GM23338 (cell line): ENCODE data around the gene CUBN. TPM values are rescaled to one million over a fixed set of nuclear protein-coding genes. Genes with fewer than 3 reads are reported as not detected.

ENCODE experiments used
- ATAC-seq: fragments of 200-7000 bp; cut with Tn5 transposase; 3 replicates; pipeline ENCODE4 v1.9.1; 2020
- DNase-seq: peaks from one replicate; pipeline ENCODE4 v3.0.0-alpha.2; 2015; ENCODE audit warnings: low spot score
- H2AFZ ChIP-seq: fragments of 200-600 bp; sonication (generic); 2 replicates; pipeline ENCODE4 v1.8.0; 2016; ENCODE audit warnings: antibody characterized with exemption, mild to moderate bottlenecking, moderate library complexity
- H3F3A ChIP-seq: fragments of 200-600 bp; sonication (generic); replicated peaks from 2 replicates; pipeline ENCODE4 v1.8.0; 2017; ENCODE audit warnings: antibody characterized with exemption, mixed run types, low read depth
- H3K27ac ChIP-seq: fragments of 200-600 bp; sonication (generic); 2 replicates; pipeline ENCODE4 v1.6.1; 2016; ENCODE audit warnings: low read depth
- H3K27me3 ChIP-seq: fragments of 200-600 bp; sonication (generic); 2 replicates; pipeline ENCODE4 v1.8.0; 2016; ENCODE audit warnings: mild to moderate bottlenecking, mixed run types, moderate library complexity; ENCODE audit not compliant: insufficient read depth
- H3K36me3 ChIP-seq: fragments of 200-600 bp; sonication (generic); 2 replicates; pipeline ENCODE4 v1.8.0; 2016; ENCODE audit warnings: mild to moderate bottlenecking; ENCODE audit not compliant: insufficient read depth
- H3K4me1 ChIP-seq: fragments of 200-600 bp; sonication (generic); 2 replicates; pipeline ENCODE4 v1.8.0; 2016; ENCODE audit warnings: mild to moderate bottlenecking, moderate library complexity; ENCODE audit not compliant: insufficient read depth
- H3K4me2 ChIP-seq: fragments of 200-600 bp; sonication (generic); 2 replicates; pipeline ENCODE4 v1.7.1; 2017; ENCODE audit warnings: mixed run types
- H3K4me3 ChIP-seq: fragments of 200-600 bp; sonication (generic); 2 replicates; pipeline ENCODE4 v1.6.1; 2016; ENCODE audit warnings: mixed run types
- H3K79me2 ChIP-seq: fragments of 200-600 bp; sonication (generic); replicated peaks from 2 replicates; pipeline ENCODE4 v1.8.0; 2017; ENCODE audit warnings: mild to moderate bottlenecking; ENCODE audit not compliant: insufficient read depth
- H3K9me2 ChIP-seq: fragments of 200-600 bp; sonication (generic); 2 replicates; pipeline ENCODE4 v1.8.0; 2017; ENCODE audit not compliant: insufficient read depth
- H4K20me1 ChIP-seq: fragments of 200-600 bp; sonication (generic); replicated peaks from 2 replicates; pipeline ENCODE4 v1.8.0; 2017; ENCODE audit warnings: mild to moderate bottlenecking; ENCODE audit not compliant: insufficient read depth
- H3K27ac Mint-ChIP-seq: 2 replicates; pipeline ENCODE4 v1.8.0; 2020; ENCODE audit warnings: inconsistent platforms, mild to moderate bottlenecking, moderate library complexity, mixed read lengths
- H3K27me3 Mint-ChIP-seq: 3 replicates; pipeline ENCODE4 v1.8.0; 2022; ENCODE audit warnings: low read depth, mild to moderate bottlenecking, moderate library complexity, mixed read lengths, inconsistent platforms; ENCODE audit not compliant: insufficient read depth, poor library complexity
- H3K36me3 Mint-ChIP-seq: 3 replicates; pipeline ENCODE4 v1.8.0; 2021; ENCODE audit warnings: low read depth, mild to moderate bottlenecking, inconsistent platforms, moderate library complexity, mixed read lengths
- H3K4me1 Mint-ChIP-seq: 3 replicates; pipeline ENCODE4 v1.8.0; 2020; ENCODE audit warnings: mild to moderate bottlenecking, inconsistent platforms, mixed read lengths
- H3K4me3 Mint-ChIP-seq: 3 replicates; pipeline ENCODE4 v1.8.0; 2021; ENCODE audit warnings: moderate library complexity, mild to moderate bottlenecking, inconsistent platforms, mixed read lengths
- H3K9me3 Mint-ChIP-seq: 3 replicates; pipeline ENCODE4 v1.8.0; 2020; ENCODE audit warnings: moderate library complexity, mild to moderate bottlenecking, inconsistent platforms, mixed read lengths
- CTCF ChIP-seq, 2 experiments: fragments of 200-600 bp in 1 of 2; sonication (generic) in 1 of 2; conservative IDR thresholded peaks; 2 replicates each; pipeline versions ENCODE4 v1.5.1 to v1.6.1; 2016 to 2017; ENCODE audit warnings: antibody characterized with exemption in 2 of 2, low read depth in 2 of 2, mild to moderate bottlenecking in 2 of 2, moderate library complexity in 1 of 2
- ETS1 ChIP-seq: IDR thresholded peaks from 2 replicates; pipeline ENCODE4 v1.6.1; 2016; ENCODE audit warnings: antibody characterized with exemption
- EZH2 ChIP-seq: fragments of 200-600 bp; sonication (generic); IDR thresholded peaks from one replicate; pipeline ENCODE4 v1.8.0; 2017; ENCODE audit warnings: antibody characterized with exemption, mild to moderate bottlenecking, low read depth; ENCODE audit not compliant: unreplicated experiment
- JUNB ChIP-seq: IDR thresholded peaks from one replicate; pipeline ENCODE4 v1.6.1; 2016; ENCODE audit warnings: antibody characterized with exemption; ENCODE audit not compliant: unreplicated experiment
- NANOG ChIP-seq: IDR thresholded peaks from 2 replicates; pipeline ENCODE4 v1.6.1; 2016; ENCODE audit warnings: antibody characterized with exemption, borderline replicate concordance
- STAT1 ChIP-seq: IDR thresholded peaks from one replicate; pipeline ENCODE4 v1.6.1; 2016; ENCODE audit warnings: antibody characterized with exemption; ENCODE audit not compliant: unreplicated experiment
- ZNF114 ChIP-seq: fragments of 250-450 bp; sonication (Bioruptor Pico); IDR thresholded peaks from 2 replicates; pipeline ENCODE4 v1.5.0; 2020; ENCODE audit warnings: mild to moderate bottlenecking, moderate library complexity
- ZNF462 ChIP-seq: fragments of 250-450 bp; sonication (Bioruptor Pico); IDR thresholded peaks from 2 replicates; pipeline ENCODE4 v1.5.0; 2020; ENCODE audit warnings: mild to moderate bottlenecking, moderate library complexity
- polyA plus RNA-seq: library from polyadenylated mRNA; unstranded; fragments of >200 nt; fragmentation: Nextera tagmentation; extraction: Ambion mirVana; gene quantifications from 2 replicates; pipeline ENCODE4 v1.2.1, GENCODE V29; 2016
- total RNA-seq: library from RNA; depleted of rRNA; stranded (reverse); fragments of >200 nt; shearing (Covaris generic); gene quantifications from 2 replicates; pipeline ENCODE4 v1.2.3, GENCODE V29; 2014
- TF ChIP-seq, protein P1 (sequence below): IDR thresholded peaks from one replicate; pipeline ENCODE4 v1.6.1; 2018; ENCODE audit warnings: antibody characterized with exemption; ENCODE audit not compliant: unreplicated experiment

Gene CUBN
- total and polyA plus RNA-seq, 2 experiments from 2014 or later: 0.06 to 1.8 TPM

DNA sequence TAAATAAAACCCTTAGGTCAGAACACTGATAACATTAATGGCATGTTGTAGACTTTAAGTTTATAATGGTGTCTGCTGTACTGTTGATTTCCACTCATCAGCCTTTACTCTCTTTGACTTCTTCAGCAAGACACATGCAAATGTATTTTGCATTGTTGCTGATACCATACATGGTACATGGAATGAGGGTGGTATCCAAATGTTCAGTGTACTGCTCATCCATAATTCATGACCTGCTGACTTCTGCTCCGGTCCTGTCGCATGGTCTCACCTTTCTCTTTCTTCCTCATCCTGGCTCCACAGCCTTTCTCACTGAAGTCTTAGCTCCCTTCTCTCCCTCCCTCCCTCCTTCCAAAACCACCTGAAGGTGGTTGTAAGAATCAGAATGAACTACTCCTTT, 4.7 kb upstream of the CUBN start (continued):
- TF ChIP-seq, protein P1, sequence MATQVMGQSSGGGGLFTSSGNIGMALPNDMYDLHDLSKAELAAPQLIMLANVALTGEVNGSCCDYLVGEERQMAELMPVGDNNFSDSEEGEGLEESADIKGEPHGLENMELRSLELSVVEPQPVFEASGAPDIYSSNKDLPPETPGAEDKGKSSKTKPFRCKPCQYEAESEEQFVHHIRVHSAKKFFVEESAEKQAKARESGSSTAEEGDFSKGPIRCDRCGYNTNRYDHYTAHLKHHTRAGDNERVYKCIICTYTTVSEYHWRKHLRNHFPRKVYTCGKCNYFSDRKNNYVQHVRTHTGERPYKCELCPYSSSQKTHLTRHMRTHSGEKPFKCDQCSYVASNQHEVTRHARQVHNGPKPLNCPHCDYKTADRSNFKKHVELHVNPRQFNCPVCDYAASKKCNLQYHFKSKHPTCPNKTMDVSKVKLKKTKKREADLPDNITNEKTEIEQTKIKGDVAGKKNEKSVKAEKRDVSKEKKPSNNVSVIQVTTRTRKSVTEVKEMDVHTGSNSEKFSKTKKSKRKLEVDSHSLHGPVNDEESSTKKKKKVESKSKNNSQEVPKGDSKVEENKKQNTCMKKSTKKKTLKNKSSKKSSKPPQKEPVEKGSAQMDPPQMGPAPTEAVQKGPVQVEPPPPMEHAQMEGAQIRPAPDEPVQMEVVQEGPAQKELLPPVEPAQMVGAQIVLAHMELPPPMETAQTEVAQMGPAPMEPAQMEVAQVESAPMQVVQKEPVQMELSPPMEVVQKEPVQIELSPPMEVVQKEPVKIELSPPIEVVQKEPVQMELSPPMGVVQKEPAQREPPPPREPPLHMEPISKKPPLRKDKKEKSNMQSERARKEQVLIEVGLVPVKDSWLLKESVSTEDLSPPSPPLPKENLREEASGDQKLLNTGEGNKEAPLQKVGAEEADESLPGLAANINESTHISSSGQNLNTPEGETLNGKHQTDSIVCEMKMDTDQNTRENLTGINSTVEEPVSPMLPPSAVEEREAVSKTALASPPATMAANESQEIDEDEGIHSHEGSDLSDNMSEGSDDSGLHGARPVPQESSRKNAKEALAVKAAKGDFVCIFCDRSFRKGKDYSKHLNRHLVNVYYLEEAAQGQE: no peak

- no peak overlapping the region for H3K27ac ChIP-seq
- Mint-ChIP-seq H3K4me3 (no peak overlapping the region), H3K36me3 (no peaks in the 10 kb centered on the region), H3K9me3 (no peaks in the 10 kb centered on the region), H3K4me1 (peaks cover 12% of the 10 kb centered on the region), H3K27ac (no peak overlapping the region), H3K27me3 (no peaks in the 10 kb centered on the region)
- DNase-seq (no peak), ATAC-seq (no peak)
- no peak overlapping the region for H3K4me2 ChIP-seq
- H4K20me1 ChIP-seq: no peaks in the 10 kb centered on the region
- H3F3A ChIP-seq: no peaks in the 10 kb centered on the region
- no peaks in the 10 kb centered on the region for H3K4me1 ChIP-seq
- H3K4me3 ChIP-seq: no peak overlapping the region
- H3K9me2 ChIP-seq: no peaks in the 10 kb centered on the region
- H3K36me3 ChIP-seq: no peaks in the 10 kb centered on the region
- no peak overlapping the region for H2AFZ ChIP-seq
- no peaks in the 10 kb centered on the region for H3K79me2 ChIP-seq
- H3K27me3 ChIP-seq: no peaks in the 10 kb centered on the region
- TF ChIP-seq ZNF462 (CRISPR knock-in tag): no peak
- no peak for TF ChIP-seq EZH2
- no peak for TF ChIP-seq CTCF (conservative IDR thresholded peaks at IDR 0.05; ENCODE audit: low read depth in 2 of 2)
- TF ChIP-seq, protein P1: no peak
- no peak for TF ChIP-seq ETS1
- no peak for TF ChIP-seq NANOG
- no peak for TF ChIP-seq ZNF114 (CRISPR knock-in tag)
- no peak for TF ChIP-seq JUNB
- no peak for TF ChIP-seq STAT1
These were observed 1.4 kb downstream of the CUBN start for GRCh38 chr10:17128261-17128660.
